Measurements from ENCODE around the gene RAB11FIP5. TPM values are rescaled to one million over a fixed set of nuclear protein-coding genes. Genes with fewer than 3 reads are reported as not detected.

RAB11FIP5 gene
- total RNA-seq: 33.2 and 40.7 TPM in 2 replicates

GRCh38 chr2:73112913-73113854 lies at the start of gene RAB11FIP5:
Gene RAB11FIP5 (minus strand): TSS chr2:73112948. CDS start chr2:73112777, 171 bp downstream.

GRCh38 chr2:73071360-73072128 lies 41.2 kb downstream of the RAB11FIP5 start, which contains the start of gene SFXN5:
Gene SFXN5 (minus strand): TSS chr2:73071712. CDS start chr2:73071705, 7 bp downstream.

Other genes starting within 250 kb of the RAB11FIP5 start
- gene SPR, start 225.5 kb downstream of the RAB11FIP5 start, total RNA-seq: 18.5 and 22.7 TPM in 2 replicates
- not detected in 2 replicates for gene EMX1, start 195.4 kb downstream of the RAB11FIP5 start, total RNA-seq
- gene SFXN5, start 41.2 kb downstream of the RAB11FIP5 start, total RNA-seq: 4.2 and 7.9 TPM in 2 replicates
- gene NOTO, start 89.6 kb upstream of the RAB11FIP5 start, total RNA-seq: not detected in 2 replicates
- 13.2 and 14.9 TPM in 2 replicates for gene SMYD5, start 101.3 kb upstream of the RAB11FIP5 start, total RNA-seq
- gene PRADC1, start 120.3 kb upstream of the RAB11FIP5 start, total RNA-seq: 43.3 and 48.6 TPM in 2 replicates
- gene CCT7, start 121.4 kb upstream of the RAB11FIP5 start, total RNA-seq: 309 and 378 TPM in 2 replicates
- gene FBXO41, start 171.5 kb upstream of the RAB11FIP5 start, total RNA-seq: 1.8 and 1.9 TPM in 2 replicates
- not detected in 2 replicates for gene EGR4, start 180.6 kb upstream of the RAB11FIP5 start, total RNA-seq

Measured in cardiac atrium fibroblast (primary cell).